ENCODE measurements around the gene ZNF827.

Gene ZNF827

DNA sequence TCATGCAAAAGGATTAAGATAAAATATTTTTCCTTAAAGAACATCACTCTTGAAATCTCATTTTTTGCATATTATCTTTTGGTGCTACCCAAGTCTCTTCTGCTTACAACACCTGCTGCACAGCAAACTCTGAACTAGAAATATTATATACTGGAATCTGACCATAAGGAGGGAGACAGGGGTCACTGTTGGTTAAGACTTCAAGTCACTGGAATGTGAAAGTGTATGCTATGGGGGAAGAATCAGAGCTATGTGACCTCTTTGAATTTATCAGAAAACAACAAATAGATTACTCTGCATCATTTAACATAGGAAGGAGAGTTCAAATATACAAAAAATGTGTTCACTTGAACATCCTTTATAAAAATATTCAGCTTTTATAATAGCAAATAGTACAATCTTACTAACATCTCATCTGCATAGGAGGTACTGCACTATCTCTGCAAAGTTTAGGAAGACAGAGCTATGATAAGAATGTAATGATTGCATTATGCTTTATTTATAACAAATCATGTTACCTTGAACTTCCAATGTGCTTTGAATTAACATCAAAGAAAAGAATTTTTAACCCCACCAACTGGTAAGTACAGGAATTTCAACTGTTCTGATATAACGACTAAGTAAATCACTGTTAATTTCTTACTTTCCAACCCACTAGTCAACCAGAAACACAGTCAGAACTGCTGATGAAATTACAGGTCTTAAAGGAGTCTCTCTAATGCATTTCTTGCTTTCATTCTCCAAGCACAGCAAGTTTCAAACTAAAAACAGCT is 69.8 kb downstream of the ZNF827 start:
- no peak for DNase-seq (ENCODE audit: low read depth in 4 of 4, low spot score in 1 of 4)

- DNase-seq (ENCODE audit: low read depth in 4 of 4, low spot score in 1 of 4): no peak
Observed at GRCh38 chr4:145867406-145867805, 71.2 kb downstream of the ZNF827 start.

- DNase-seq (ENCODE audit: low read depth in 4 of 4, low spot score in 1 of 4): no peak
Observed at GRCh38 chr4:145866991-145867390, 71.6 kb downstream of the ZNF827 start.

DNA sequence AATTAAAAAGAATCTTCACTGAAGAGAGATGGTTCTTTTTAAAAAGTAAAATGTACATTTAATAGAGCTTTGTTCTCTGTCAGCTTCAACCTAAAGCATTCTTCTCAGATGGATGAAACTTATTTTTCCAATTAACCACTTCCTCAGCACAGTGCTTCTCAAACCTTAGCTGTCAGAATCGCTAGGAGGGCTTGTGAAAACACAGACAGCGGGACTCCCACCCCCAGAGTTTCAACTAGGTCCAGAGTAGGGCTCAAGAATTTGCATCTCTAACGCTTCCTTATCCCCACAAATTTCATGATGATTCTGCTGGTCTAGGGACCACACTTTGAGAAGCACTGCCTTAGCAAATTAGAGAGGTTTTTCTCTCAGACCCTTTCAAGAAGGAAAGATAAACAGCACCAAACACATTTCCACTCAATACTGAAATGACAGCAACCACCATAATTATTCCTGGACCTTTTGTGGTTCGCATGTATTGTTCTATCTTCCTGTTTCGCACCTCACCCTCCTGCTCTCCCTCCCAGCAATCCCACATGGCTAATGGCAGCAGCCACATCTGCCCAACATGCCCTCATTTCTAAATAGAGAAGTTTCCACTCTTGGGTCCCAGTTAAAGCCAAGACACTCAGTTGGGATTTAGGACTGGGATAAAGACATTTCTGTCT is 73.2 kb downstream of the ZNF827 start:
- no peak for DNase-seq (ENCODE audit: low read depth in 4 of 4, low spot score in 1 of 4)

DNA sequence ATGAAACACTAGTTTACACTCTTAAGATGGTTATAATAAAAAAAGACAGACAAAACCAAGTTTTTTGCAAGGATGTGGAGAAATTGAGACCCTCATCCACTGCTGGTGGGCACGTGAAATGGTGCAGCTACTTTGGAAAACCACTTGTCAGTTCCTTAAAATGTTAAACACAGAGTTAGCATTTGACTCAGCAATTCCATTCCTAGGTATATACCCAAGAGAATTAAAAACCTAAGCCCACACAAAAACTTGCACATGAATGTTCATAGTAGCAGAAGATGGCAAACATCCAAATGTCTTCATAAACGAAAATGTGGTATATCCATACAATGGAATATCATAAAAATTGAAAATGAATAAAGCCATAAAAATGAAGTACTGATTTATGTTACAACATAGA is 75.4 kb downstream of the ZNF827 start:
- DNase-seq (ENCODE audit: low read depth in 4 of 4, low spot score in 1 of 4): no peak

DNA sequence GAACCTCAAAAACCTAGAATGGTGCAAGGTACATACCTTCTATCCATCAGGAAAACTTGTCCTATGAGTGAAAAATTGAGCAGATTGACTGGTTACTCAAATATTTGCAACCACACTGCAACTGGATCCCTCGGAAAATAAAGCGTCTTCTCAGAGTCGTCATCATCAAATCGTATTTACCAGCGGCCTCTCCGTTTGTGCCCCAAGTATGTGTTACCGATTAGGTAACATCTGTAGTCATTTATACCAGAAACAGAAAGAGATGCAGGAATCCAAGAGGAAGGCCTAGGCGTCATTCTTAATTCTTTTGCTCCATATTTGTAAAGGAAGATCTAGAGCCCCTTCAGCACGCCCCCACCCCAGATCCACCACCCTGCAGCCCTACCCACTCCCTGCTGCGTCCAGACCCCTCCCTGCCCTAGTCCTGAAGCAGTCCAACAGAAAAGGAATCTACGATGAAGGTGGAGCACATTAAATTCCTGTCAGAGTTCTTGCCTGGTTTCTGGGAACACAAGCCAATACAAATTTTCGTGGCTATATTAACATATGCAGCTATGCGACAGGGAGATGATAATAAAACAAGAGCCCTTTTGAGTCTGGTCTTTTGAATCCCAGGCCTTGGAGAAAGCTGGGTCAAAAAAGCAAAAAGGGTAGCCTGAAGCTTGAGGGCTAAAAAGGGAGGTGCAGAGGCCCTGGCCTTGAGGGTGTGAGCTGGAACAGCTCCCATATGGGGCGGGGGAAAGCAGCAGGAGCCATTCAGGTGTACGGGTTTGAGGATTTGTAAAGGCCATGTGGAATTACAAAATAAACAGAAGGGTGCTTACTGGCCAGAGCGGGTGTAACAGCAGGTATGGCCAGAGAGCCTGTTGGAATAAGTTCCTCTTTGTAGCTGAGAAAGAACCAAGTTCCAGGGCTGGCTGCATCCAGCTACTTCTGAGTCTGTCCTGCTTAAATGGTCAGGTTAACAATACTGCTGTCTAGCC is 77.0 kb downstream of the ZNF827 start:
- DNase-seq (ENCODE audit: low read depth in 4 of 4, low spot score in 1 of 4): no peak

- DNase-seq (ENCODE audit: low read depth in 4 of 4, low spot score in 1 of 4): no peak
Observed at GRCh38 chr4:145860897-145861296, 77.7 kb downstream of the ZNF827 start.

- DNase-seq (ENCODE audit: low read depth in 4 of 4, low spot score in 1 of 4): no peak
Observed at GRCh38 chr4:145860446-145860845, 78.2 kb downstream of the ZNF827 start.

GRCh38 chr4:145859926-145860325 is 78.7 kb downstream of the ZNF827 start:
- no peak for DNase-seq (ENCODE audit: low read depth in 4 of 4, low spot score in 1 of 4)

GRCh38 chr4:145859426-145859825 is 79.2 kb downstream of the ZNF827 start:
- DNase-seq (ENCODE audit: low read depth in 4 of 4, low spot score in 1 of 4): no peak

GRCh38 chr4:145852256-145852839 is 86.3 kb downstream of the ZNF827 start:
- no peak for DNase-seq (ENCODE audit: low read depth in 4 of 4, low spot score in 1 of 4)

- DNase-seq (ENCODE audit: low read depth in 4 of 4, low spot score in 1 of 4): no peak
Observed at GRCh38 chr4:145851511-145852201, 87.0 kb downstream of the ZNF827 start.

DNA sequence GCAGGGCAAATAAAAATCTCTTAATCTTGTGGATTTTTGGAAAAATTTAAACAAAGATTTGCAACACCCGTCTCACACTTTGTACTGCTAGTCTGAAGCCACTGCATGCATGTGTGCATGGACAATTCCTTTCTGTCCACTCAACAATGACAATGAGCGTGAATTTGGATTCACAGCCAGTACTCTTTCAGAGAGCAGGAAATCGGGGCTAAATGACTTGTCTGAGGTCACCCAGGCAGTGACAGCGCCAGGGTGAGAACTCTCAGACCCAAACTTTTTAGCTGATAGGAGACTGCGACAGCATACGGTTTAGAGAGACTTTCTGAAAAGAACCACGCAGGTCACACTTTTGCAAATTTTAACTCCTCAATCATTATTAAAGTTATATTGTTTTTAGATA is 90.9 kb downstream of the ZNF827 start:
- no peak for DNase-seq (ENCODE audit: low read depth in 4 of 4, low spot score in 1 of 4)

GRCh38 chr4:145845118-145845517 is 93.5 kb downstream of the ZNF827 start:
- no peak for DNase-seq (ENCODE audit: low read depth in 4 of 4, low spot score in 1 of 4)

DNA sequence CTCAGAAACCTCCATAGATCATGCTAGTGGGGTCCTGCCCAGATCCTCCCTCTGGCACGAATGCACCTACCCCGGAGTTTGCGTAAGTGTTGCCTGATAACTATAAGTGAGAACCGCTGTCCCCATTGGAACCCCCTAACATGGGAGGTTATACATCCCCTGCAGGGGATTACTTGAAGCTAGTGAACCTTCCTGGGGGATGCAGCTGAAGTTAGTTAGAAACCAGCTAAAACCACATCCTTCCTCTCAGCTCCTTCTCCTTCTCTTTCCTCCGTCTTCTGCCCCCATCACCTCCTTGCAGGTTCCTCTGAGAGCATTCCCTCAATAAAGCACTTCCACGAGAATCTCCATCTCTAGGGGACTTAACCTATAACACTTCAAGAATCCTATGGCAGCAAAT is 95.0 kb downstream of the ZNF827 start:
- DNase-seq (ENCODE audit: low read depth in 4 of 4, low spot score in 1 of 4): no peak

DNA sequence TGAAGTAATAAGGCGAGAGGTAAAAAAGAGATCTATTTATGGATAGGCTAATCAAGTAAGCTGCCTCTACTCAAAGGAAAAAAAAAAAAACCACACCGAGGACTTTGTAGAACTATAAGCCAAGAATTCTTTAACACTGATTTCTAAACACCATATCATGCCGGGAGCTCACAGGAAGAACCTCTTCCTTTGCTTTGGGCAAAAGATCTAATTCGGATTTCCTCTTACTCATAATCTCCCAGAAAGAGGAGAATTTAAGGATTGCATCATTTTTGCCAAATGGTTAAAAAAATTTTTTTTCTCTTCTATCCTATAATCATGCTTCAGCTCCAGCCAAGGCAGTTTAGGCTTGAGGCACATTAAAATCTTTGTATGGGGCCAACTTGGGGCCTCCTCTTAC is 95.5 kb downstream of the ZNF827 start:
- DNase-seq (ENCODE audit: low read depth in 4 of 4, low spot score in 1 of 4): no peak

DNA sequence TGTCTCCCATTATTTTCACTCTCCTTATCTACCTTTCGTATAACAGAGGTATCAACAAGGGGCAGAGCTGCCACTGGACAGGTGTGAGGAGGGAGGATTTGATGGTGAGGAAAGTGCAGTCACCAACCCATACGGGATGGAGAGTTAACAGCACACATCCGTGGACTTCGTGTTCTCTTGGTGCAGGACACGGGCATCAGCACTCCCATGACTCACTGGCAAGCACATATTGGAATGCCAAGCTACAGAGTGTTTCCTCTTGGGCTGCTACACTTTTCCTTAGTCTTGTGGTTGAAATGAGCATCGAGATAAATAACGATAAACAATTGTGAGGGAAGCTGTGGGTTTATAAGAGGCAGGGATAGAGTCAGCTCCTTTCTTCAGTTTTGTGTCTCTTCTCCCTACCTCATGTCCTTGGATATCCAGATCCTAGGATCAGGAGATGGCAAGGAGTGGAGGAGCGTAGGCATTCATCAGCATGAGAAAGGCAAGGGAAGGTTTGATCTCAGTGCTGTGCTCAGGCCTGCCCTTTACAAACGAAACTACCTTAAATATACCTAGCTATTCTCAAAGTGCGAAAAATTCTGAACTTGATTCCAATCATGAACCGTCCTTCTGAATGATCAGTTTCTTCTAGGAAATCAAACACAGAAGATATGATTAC is 96.3 kb downstream of the ZNF827 start:
- DNase-seq (ENCODE audit: low read depth in 4 of 4, low spot score in 1 of 4): no peak

- no peak for DNase-seq (ENCODE audit: low read depth in 4 of 4, low spot score in 1 of 4)
Observed at GRCh38 chr4:145840801-145841200, 97.8 kb downstream of the ZNF827 start.

DNA sequence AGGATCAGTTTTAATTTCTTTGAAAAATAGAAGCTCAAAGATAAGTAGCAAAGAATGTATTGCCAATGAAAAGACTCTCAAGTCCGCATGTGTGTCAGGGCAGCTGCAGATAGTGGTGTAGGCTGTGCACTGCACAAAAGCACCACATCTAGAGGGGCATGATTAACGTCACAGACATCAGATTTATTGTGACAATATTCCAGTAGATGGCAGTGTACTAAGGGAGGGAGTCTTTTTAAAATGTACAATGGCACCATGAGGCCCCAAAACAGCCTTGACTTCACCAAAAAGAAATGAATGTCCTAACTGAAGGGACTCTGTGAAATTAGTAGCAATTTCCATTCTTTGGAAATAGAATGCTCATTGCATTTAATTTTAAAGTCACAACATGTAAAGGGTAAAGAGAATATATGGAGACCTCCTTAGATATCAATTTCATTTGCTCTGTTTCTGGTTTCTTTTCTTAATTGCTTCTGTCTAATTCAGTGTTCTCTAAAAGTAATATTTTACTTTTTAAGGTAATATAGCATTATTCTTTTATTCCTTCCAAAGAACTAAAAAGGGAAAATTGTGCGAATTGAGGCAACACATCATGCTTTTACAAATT is 98.4 kb downstream of the ZNF827 start:
- DNase-seq (ENCODE audit: low read depth in 4 of 4, low spot score in 1 of 4): no peak

DNA sequence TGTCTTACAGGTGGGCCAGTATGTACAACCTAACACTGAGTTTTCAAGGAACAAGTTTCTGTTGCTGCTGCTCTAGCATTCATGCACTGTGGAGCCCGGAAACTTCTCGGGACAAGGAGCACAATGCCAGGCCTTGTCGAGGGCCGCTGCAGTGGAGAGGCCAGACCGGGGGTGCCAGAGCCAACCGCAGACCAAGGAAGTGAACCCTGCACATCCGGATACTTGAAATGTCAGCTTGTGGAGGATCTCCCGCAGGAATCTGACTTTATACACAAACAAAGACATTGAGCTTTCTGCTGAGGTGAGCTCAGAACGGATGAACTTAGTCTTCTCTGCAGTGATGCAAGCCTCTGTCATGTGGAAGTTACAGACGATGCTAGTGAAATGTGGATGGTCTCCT is 99.5 kb downstream of the ZNF827 start:
- no peak for DNase-seq (ENCODE audit: low read depth in 4 of 4, low spot score in 1 of 4)
